T-helper 17 cell (primary cell): ENCODE data around the gene RPS2. TPM values are rescaled to one million over a fixed set of nuclear protein-coding genes. Genes with fewer than 3 reads are reported as not detected.
"Not testable (repeated sequence)": the region's sequence is repeated elsewhere in the genome, so short reads cannot be mapped to it uniquely, and the experiment has no call there.

ENCODE experiments used
- ATAC-seq: fragments of 150-1000 bp; cut with Tn5 transposase; 2 replicates; pipeline ENCODE4 v1.10.0; 2021; ENCODE audit warnings: mild to moderate bottlenecking, moderate library complexity
- DNase-seq, 3 donors: peaks; one replicate each; pipeline versions ENCODE4 v3.0.0 to v3.0.0-alpha.2; 2020 to 2021
- H3K9me3 ChIP-seq: one replicate; pipeline ENCODE4 v1.7.0; 2013; ENCODE audit warnings: low read length, mild to moderate bottlenecking; ENCODE audit not compliant: control insufficient read depth, poor library complexity, severe bottlenecking
- H3K27ac Mint-ChIP-seq: one replicate; pipeline ENCODE4 v1.8.0; 2022; ENCODE audit warnings: mild to moderate bottlenecking, moderate library complexity, mixed read lengths
- H3K27me3 Mint-ChIP-seq: one replicate; pipeline ENCODE4 v1.8.0; 2022; ENCODE audit warnings: mixed read lengths
- H3K36me3 Mint-ChIP-seq: one replicate; pipeline ENCODE4 v1.8.0; 2022; ENCODE audit warnings: low read depth, mixed read lengths
- H3K4me1 Mint-ChIP-seq: one replicate; pipeline ENCODE4 v1.8.0; 2022; ENCODE audit warnings: mild to moderate bottlenecking, mixed read lengths
- H3K4me3 Mint-ChIP-seq: one replicate; pipeline ENCODE4 v1.8.0; 2022; ENCODE audit warnings: mild to moderate bottlenecking, moderate library complexity, mixed read lengths
- total RNA-seq, 4 donors: library from RNA in 2 of 4; stranded (reverse) in 2 of 4; gene quantifications; one replicate each; pipeline ENCODE4 v1.2.3 and lab custom pipeline; 2022 to 2026

RPS2 gene
- total RNA-seq (1,000 to 10,000 TPM; 3,200 to 3,361 TPM), total RNA-seq (lab: John Stamatoyannopoulos, UW) (1,045 to 1,083 reads per million in 2 donors)

DNA sequence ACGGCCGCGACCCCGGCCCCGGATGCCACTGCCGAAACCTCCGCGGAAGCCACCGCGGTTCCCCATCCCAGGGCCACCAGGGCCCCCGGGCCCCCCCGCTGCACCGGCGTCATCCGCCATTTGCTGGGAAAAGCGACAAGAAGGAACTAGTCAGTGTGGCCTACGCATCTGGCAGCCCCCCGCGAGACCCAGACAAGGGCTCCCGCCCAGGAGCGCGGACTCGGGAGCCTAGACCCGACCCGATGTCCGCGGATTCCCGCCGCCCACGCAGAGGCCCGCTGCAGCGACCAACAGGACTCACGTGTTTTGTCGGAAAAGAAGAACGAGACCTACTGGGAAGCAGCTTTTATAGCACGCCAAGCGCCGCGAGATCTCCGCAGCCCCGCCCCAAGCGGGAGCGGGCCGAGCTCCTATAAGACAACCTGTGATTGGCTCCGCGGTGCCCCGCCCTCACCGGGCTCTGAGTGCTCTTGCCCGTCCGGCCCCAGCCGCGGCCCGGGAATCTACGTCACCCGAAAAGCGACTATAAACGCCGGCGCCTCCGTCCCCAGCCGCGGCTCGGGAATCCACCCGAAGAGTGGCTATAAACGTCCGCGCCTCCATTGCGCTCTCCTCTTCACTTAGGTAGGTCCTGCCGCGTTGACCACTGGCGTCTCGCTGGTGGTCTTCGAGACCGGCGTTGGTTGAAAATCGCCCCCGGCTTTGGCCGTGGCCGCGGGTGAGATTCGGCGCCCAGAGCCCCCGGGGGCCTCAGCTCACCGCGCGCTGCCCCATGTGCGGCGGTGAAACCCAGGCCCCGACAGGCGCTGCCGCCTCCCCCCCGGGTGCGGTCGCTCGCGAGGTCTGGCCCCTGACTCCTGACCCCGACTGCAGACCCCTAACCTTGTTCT is at the start of gene RPS2:
RPS2 (minus strand) TSS at position 321 of the 890 bp plus-strand sequence; CDS start at position 120, 201 bp downstream.
- Mint-ChIP-seq H3K4me1 (peaks cover 45% of the 10 kb centered on the region), H3K27ac (peak within 1 kb of the TSS; percentile 98), H3K36me3 (peaks cover 4% of the 10 kb centered on the region), H3K27me3 (no peaks in the 10 kb centered on the region), H3K4me3 (peak within 1 kb of the TSS; percentile 93)
- DNase-seq (peak; percentile 96 to 99 (median 98)), ATAC-seq (peak; percentile 91)
- no peaks in the 10 kb centered on the region for H3K9me3 ChIP-seq

GRCh38 chr16:2013527-2013926 is 48.9 kb upstream of the RPS2 start:
- peaks cover under 1% of the 10 kb centered on the region for H3K27me3 Mint-ChIP-seq
- no peak overlapping the region for H3K4me3 Mint-ChIP-seq
- ATAC-seq: no peak
- DNase-seq: no peak
- no peaks in the 10 kb centered on the region for H3K36me3 Mint-ChIP-seq
- peaks cover 7% of the 10 kb centered on the region for H3K4me1 Mint-ChIP-seq
- no peaks in the 10 kb centered on the region for H3K9me3 ChIP-seq
- H3K27ac Mint-ChIP-seq: no peak overlapping the region

GRCh38 chr16:2011726-2012125 is 47.1 kb upstream of the RPS2 start:
- H3K4me3 Mint-ChIP-seq, H3K9me3 ChIP-seq, H3K27me3 Mint-ChIP-seq, ATAC-seq, H3K36me3 Mint-ChIP-seq, H3K27ac Mint-ChIP-seq, DNase-seq: not testable (repeated sequence)
- H3K4me1 Mint-ChIP-seq: peaks cover 19% of the 10 kb centered on the region

GRCh38 chr16:2009791-2010510 is 45.3 kb upstream of the RPS2 start, which contains the start of gene ZNF598:
TSS of gene ZNF598 (minus strand) at chr16:2009821.
- peak within 1 kb of the TSS; percentile 91 for H3K27ac Mint-ChIP-seq
- peak within 1 kb of the TSS; percentile 88 for H3K4me3 Mint-ChIP-seq
- H3K4me1 Mint-ChIP-seq: peaks cover 23% of the 10 kb centered on the region
- no peaks in the 10 kb centered on the region for H3K27me3 Mint-ChIP-seq
- peak; percentile 72 to 79 (median 72) for DNase-seq
- H3K9me3 ChIP-seq: no peaks in the 10 kb centered on the region
- no peaks in the 10 kb centered on the region for H3K36me3 Mint-ChIP-seq
- peak; percentile 96 for ATAC-seq

GRCh38 chr16:2009164-2009711 is 44.6 kb upstream of the RPS2 start:
- Mint-ChIP-seq H3K36me3 (no peaks in the 10 kb centered on the region), H3K4me3 (peak overlapping the region; percentile 88), H3K4me1 (peaks cover 25% of the 10 kb centered on the region), H3K27me3 (no peaks in the 10 kb centered on the region), H3K27ac (peak overlapping the region; percentile 83)
- no peaks in the 10 kb centered on the region for H3K9me3 ChIP-seq
- DNase-seq (no peak), ATAC-seq (peak; percentile 54)

- H3K4me3 Mint-ChIP-seq: peak overlapping the region; percentile 88
- ATAC-seq (no peak), DNase-seq (no peak)
- H3K4me1 Mint-ChIP-seq: peaks cover 25% of the 10 kb centered on the region
- H3K36me3 Mint-ChIP-seq: no peaks in the 10 kb centered on the region
- H3K27me3 Mint-ChIP-seq: no peaks in the 10 kb centered on the region
- H3K27ac Mint-ChIP-seq: peak overlapping the region; percentile 83
- H3K9me3 ChIP-seq: no peaks in the 10 kb centered on the region
These were observed 44.1 kb upstream of the RPS2 start for GRCh38 chr16:2008631-2009163.

GRCh38 chr16:2008009-2008526 is 43.4 kb upstream of the RPS2 start:
- Mint-ChIP-seq H3K4me1 (peaks cover 25% of the 10 kb centered on the region), H3K27me3 (no peaks in the 10 kb centered on the region), H3K36me3 (no peaks in the 10 kb centered on the region), H3K4me3 (peak overlapping the region; percentile 88), H3K27ac (peak overlapping the region; percentile 83)
- no peaks in the 10 kb centered on the region for H3K9me3 ChIP-seq
- DNase-seq: no peak
- ATAC-seq: no peak

DNA sequence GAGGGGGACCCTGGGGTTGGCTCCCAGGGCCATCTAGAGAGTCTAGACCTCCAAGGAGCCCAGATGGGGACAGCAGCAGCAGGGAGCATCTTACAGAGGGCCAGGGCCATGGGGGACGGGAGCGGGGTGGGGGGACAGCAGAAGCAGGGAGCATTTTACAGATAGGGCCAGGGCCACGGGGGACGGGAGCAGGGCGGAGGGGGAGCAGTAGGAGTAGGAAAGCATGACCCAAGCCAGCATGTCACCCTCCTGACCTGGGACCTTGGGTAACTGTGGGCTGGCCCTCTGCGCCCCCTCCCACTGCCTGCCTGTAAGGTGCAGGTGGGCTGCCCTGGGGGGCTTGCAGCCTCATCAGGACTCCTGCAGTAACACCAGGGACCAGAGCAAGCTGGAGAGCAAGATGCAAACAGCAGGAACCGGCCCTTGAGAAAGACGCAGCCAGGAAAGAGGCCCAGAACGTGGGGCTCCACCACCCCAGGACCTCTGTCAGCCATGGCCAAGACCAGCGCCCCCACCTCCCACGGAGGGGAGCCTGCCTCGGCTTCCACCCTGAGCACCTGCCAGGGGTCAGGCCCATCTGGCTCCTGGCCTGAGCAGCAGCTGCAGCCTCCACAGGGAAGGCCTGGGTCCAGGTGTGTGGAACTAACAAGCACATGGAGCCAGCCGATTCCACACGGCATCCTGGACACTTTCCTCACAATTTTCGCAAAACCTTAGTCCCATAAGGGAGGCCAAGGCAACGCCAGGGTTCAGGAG is 42.6 kb upstream of the RPS2 start:
- DNase-seq: no peak
- Mint-ChIP-seq H3K27ac (peak overlapping the region; percentile 83), H3K4me3 (peak overlapping the region; percentile 88), H3K27me3 (no peaks in the 10 kb centered on the region), H3K36me3 (no peaks in the 10 kb centered on the region), H3K4me1 (peaks cover 25% of the 10 kb centered on the region)
- ATAC-seq: no peak
- no peaks in the 10 kb centered on the region for H3K9me3 ChIP-seq

GRCh38 chr16:2006317-2006716 is 41.7 kb upstream of the RPS2 start:
- peaks cover 25% of the 10 kb centered on the region for H3K4me1 Mint-ChIP-seq
- no peak for ATAC-seq
- peak overlapping the region; percentile 67 for H3K4me3 Mint-ChIP-seq
- no peaks in the 10 kb centered on the region for H3K27me3 Mint-ChIP-seq
- H3K36me3 Mint-ChIP-seq: no peaks in the 10 kb centered on the region
- DNase-seq: no peak
- H3K9me3 ChIP-seq: no peaks in the 10 kb centered on the region
- peak overlapping the region; percentile 83 for H3K27ac Mint-ChIP-seq

DNA sequence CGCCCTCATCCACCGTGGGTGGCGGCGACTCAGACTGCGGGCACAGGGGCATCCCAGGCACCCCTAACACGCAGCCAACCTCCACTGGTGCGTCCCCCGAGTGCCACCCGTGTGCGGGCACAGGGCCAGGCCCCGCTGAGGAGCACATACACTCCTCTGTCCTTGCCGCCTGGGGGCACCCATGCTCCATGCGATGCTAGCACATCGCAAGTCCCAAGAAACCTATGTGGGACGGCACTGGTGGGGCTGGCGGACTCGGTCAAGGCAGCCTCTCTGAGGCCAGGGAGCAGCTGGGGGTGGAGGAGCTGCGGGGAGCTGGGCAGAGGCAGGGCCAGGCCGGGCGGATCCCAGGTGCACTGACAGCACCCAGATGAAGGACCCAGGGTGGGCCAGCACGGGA is 41.0 kb upstream of the RPS2 start:
- no peaks in the 10 kb centered on the region for H3K9me3 ChIP-seq
- Mint-ChIP-seq H3K27ac (no peak overlapping the region), H3K4me3 (no peak overlapping the region), H3K27me3 (no peaks in the 10 kb centered on the region), H3K36me3 (no peaks in the 10 kb centered on the region), H3K4me1 (peaks cover 25% of the 10 kb centered on the region)
- no peak for DNase-seq
- ATAC-seq: no peak

DNA sequence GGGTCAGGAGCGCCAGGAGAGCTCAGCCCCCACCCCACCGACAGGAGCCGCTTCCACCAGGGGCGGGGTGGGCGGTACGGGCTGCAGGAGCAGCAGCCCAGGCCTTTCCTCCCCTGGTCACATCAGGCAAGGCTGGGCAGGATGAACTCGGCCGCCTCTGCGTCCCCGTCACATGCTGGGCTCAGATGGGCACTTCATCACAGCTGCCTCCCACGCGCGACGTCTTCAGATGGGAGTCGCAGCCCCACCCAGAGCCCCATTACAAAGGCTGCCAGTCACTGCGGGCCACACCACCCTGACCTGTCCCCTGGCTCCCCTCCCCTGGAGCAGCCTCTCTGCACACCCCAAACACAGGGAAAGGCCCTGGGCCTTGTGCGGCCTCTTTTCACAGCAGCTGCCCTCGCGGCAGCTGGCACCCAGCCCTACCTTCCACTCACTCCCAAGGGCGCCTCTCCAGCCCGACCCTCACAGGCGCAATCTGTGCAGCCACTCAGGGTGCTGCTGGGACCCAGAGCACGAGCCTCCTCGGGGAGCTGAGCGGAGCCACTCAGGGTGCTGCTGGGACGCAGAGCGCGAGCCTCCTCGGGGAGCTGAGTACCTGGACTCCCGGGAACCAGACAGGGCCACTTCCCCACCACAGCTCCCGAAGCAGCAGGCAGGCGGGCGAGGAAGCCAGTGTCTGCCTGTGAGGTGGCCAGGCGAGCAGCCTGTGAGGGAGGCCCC is 40.3 kb upstream of the RPS2 start:
- ATAC-seq (no peak), DNase-seq (no peak)
- peak overlapping the region; percentile 55 for H3K4me3 Mint-ChIP-seq
- H3K4me1 Mint-ChIP-seq: peaks cover 22% of the 10 kb centered on the region
- no peaks in the 10 kb centered on the region for H3K9me3 ChIP-seq
- H3K27me3 Mint-ChIP-seq: no peaks in the 10 kb centered on the region
- no peaks in the 10 kb centered on the region for H3K36me3 Mint-ChIP-seq
- no peak overlapping the region for H3K27ac Mint-ChIP-seq
